Midbrain (tissue), 1 donor: ENCODE data around the gene PRRX1.

Source experiments
- DNase-seq: peaks from one replicate; lab custom pipeline; 2025; lab: John Stamatoyannopoulos, UW

Gene PRRX1

DNA sequence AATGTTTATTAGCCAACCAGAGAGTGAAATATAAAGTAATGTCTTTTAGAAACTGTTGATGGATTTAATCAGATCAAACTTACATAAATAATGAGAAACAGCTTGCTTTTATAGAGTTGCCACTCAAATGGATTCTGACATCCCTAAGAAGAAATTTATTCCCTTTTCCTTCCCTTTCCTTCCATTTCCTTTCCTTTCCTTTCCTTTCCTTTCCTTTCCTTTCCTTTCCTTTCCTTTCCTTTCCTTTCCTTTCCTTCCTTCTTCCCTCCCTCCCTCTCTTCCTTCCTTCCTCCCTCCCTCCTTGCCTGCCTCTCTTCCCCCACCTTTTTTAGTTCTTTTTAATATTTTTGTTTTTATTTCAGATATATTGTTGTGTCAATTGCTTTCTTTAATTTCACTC lies 27.3 kb downstream of the PRRX1 start:
- no peak for DNase-seq

DNA sequence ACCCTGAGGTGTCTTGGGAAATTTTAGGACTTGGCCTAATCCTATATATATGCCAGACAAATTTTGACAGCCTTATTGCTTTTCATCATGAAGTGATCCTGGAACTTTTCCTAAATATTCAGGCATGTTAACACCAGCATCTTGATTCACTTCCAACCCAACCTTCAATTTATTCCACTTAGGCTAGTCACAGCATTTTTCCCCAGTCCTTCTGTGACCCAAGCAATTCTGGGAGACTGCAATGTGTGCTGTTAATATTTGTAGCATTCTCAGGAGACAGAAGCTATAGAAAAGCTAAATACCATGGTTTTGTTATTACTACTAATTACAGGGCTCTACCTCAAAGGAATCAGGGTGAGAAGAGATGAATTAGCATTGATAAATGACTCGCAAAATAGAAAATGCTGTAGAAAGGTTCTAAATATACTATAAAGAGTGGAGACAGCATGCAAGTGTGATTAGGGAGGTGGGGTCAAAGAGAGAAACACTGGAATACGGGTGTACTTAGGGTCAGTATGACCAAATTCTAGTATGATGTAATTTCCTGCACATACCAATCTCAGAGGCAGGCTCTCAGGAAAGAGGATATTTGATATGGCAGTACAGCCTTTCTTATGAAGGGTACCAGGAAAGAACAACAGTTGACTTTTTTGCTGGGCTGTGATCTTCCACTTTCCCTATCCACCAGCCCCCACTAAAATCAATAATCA lies 29.1 kb downstream of the PRRX1 start:
- DNase-seq, result no peak

DNA sequence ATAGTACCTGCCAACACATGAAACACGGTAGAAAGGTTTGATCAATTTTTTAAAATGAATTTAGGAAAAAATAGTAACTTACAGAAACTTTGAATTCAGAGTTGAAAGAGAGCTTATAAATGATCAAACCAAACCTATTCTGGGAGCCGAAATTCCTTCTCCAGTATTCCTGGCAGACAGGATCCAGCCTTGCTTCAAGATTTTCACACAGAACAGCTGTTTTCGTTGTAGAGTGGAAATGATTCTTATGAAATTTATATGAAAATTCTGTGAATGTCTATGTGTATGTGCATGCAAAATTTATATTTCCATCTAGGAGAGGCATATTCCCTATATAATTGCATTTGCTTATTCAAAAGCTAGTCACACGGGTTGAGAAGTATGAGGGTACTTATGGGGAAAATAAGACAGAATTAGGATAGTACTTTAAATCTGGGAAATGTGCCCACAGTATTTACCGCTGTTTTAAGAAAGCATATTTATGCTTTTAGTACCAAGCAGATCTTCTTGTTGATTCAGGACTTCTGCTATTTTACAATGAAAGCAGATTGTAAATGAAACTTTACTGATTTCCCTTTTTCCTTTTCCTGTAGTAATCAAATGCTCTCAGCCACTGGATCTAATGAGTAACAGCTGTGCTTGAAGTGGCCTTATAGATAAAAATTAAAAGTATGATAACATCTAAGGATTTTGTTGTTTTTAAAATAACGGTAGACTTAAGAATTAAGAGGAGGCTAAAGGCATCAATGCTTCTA lies 30.4 kb downstream of the PRRX1 start:
- no peak for DNase-seq

DNA sequence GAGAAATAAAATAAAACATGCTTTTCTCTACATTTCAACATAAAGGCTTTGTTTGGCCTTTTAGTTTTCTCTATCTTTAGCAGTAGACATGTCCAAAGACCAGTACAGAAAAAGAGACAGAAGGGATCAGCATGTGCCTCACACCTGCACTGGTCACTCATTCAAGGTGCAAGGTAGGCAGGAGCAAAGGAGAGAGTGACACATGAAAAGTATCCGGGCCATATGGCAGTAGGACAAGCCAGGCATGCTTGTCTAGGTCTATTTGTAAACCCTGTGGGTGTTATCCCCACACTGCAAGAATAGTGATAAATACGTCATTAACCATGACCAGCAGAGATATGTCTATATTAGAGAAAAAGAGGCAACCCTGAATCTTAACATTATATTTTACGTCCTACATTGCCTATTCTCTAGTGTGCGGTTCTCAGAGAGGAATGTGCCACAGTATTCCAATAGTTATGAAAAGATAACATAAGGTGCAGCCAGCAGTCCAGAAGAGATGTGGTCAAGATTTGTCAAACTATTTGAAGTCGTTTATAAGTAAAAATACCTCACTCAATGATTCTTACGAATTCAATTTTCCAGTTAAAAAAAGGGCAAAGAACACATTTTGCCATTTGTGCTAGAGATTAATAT lies 32.1 kb downstream of the PRRX1 start:
- DNase-seq, result no peak

DNA sequence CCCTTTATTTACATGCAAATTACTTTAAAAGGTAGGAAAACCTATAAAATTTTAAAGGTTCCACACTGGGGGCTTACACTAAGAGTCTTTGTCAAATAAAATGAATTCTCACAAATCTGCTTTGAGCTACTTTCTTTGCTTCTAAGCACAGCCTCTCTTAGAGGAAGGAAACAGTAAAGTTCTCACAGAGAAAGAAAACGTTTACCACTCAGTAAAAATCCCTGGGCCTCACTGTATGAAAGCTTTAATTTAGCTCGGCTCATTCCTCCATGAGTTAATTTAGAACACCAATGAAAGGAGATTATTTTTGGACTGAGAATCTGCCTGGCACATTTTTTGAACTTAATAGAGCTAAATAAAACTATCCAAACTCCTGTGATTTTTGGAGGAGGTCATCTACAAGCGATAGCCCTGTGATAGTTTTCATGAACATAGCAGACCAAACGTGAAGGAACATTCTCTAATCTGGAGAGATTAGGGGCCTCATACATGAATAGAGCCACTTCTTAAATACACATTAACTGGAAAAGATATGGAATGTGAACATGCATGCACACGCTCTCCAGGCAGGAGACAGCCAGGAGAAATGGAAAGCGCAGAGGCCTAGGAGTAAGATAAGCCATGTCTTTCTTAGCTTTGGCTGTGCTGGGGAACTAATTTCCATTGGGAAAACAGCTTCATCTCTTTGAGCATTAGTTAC lies 32.8 kb downstream of the PRRX1 start:
- DNase-seq, result no peak

DNA sequence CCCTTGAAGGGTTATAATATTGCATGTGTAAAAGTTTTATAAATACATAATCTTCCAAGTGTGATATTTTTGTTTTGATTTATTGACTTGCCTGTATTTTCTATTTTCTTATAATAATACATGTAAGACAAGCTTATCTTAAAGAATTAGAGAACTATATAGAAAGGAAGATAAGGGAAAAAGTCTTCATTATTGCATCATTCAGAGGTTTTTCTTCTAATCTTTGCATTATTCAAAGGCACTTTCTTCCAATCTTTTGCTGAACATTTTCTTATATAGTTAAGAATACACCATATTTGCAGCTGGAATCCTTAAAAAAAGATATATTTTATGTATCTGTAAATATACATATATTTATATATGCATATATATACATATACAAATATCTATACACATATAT lies 33.4 kb downstream of the PRRX1 start:
- DNase-seq, result no peak

DNA sequence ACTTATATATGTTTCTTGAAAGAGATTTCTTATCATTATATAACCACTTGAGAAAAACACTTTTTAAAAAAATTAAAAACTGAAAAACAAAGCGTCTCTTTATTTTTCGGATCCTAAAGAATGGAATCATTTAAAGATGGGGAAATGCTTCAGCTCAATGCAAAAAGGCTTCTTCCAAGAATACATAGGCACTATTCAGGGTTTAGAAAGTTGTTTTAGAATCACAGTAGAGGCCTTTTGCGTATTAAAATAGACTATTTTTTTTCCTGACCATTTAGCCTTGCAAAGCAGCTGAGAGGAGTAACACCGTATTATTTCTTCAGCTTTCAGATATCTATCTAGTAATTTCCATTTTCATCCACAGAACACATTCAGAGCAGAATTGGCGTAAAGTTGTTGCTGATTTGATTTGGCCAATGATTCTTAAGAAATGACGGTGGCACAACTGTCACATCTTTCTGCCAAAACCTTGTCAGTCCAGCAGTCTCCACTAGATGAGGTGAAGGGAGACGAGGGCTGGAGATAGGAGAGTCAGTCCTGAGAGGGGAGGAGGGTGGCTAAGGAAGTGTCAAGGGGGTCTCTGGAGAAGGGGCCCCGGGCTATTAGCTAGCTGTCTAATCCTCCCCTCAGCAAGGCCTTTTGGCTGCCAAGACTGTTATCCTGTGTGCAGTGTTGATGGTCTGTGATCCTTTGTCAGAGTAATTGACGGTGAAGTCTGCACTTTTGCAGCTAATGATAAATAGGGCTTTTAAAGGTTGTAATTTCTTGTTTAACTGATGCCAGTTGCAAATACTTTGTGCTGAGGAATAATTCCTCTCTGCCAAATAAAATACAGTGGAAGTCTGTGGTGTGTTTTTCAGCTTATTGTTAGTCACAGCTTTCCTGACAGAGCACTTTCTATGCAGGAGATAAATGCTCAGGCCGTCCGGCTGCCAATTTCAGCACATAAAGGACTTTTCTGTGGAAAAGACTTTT lies 34.7 kb downstream of the PRRX1 start:
- DNase-seq, result peak; percentile 71

DNA sequence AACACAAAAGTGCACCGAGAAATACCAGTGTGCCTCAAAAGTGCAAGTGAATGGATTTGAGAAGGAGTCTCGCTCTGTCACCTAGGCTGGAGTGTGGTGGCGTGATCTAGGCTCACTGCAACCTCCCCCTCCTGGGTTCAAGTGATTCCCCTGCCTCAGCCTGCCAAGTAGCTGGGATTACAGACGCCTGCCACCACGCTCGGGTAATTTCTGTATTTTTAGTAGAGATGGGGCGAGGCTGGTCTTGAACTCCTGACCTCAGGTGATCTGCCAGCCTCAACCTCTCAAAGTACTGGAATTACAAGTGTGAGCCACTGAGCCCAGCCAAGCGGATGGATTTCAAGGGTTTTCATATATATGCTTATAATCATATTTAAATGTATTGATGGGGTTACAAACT lies 35.8 kb downstream of the PRRX1 start:
- DNase-seq, result no peak

DNA sequence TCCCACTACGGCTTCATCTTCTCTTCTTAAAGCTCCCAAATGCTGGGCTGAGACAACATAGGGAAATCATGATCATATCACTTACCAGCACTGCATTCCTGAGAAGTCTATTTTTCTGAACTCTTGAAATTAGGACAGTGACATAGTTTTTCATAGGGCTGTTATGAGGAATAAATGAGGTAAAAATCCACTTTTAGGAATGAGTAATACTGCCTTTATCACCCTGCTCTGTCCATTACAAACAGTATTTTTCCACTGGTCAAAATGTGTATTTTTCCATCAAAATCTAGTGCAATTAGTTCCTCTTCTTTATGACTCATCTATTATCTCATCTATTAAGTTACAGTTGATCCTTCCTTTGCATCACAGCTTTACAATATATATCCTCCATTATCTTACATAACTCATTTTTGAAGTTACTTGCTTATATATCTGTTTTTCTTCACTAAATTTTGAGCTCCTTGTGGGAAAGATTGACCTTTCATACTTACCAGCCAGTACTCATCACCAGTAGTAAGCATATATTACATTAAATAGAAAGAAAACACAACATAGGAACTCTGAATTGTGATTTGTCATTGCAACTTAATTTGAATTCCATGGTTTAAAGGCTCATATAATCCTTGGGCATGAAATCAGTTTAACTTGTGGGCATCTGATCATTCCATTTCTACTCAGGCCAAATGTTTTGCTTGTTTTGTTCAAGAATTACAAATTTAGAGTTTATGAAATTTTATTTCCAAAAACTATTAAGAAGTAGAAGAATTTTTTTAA lies 37.1 kb downstream of the PRRX1 start:
- DNase-seq, result no peak

DNA sequence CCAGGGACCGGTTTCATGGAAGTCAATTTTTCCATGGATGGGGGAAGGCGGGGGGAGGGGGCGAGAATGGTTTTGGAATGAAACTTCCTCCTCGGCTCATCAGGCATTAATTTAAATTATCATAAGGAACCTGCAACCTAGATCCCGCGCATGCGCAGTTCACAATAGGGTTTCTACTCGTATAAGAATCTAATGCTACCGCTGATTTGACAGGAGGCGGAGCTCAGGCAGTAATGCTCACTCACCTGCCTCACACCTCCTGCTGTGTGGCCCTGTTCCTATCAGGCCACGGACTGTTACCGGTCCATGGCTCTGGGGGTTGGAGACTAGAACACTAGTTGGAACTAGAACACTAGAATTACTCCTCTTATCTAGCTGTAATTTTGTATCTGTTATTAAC lies 38.0 kb downstream of the PRRX1 start:
- no peak for DNase-seq

DNA sequence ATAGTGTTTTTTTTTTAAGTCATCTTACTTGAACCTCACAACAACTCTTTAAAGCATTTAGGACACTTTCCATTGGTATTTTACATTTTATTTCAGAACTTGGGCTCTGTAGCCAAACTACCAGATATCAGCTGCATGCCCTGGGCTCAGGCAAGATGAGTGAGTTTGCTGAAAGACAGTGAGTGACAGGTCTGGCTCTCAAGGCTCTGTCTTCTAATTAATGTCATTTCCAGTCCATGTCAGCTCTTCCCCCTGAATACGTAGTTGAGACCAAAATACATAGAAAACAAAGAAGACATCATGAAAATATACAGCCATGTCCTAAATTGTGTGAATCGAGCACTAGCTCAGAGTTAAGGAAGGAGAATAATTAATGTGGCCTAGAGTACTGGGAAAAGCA lies 39.7 kb downstream of the PRRX1 start:
- DNase-seq, result no peak

DNA sequence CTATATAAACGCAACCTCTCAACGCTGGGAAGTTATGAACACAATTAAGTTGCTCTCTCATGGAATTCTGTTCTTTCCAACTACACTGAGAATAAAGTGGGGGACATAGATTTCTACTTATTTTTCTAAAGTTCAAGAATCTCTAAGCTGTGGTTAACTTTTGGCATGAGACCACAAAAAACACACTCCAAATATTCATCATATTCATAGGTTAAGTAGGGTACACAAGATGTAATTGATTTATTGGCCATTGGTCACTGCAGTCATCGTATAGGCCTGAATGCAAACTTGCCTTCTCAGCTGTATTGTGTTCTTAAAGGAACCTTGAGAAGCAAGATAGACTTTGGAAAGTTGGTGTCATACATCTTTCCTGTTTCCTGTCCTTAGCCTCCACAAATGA lies 40.3 kb downstream of the PRRX1 start:
- no peak for DNase-seq

DNA sequence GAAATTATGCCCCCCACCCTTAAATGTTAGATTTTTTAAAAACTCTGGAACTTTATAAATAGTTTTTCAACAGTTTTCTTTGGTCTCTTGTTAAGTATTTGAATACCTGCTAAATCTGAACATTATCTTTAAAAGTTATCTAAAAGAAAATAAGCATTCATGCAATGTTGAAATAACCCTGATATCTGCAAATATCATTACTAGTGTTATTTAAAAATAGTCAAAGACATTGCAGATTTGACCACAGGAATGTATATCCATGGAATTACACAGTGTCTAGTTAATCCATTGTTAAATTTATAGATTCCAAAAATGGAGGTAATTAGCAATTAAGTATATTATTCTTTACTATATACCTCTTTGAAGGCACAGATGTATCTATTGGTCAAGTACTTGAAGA lies 42.0 kb downstream of the PRRX1 start:
- no peak for DNase-seq

DNA sequence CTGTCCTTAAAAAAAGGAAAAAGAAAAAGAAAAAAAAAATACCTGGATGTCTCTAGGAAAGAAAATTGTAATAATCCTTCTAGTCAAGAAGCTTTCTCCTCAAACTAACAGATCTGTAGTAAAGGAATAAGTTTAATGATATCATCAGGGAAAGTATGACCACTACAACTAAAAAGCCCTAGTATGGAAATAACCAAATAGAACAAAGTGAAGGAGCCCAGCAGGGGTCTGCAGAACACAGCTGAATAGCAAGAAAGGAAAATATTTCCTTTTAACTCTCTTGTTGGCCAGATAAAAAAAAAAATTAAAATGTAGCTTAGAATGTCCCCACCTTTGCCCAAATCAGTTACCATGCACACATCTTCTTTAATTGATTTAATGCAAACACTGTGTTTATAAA lies 43.2 kb downstream of the PRRX1 start:
- DNase-seq, result no peak

DNA sequence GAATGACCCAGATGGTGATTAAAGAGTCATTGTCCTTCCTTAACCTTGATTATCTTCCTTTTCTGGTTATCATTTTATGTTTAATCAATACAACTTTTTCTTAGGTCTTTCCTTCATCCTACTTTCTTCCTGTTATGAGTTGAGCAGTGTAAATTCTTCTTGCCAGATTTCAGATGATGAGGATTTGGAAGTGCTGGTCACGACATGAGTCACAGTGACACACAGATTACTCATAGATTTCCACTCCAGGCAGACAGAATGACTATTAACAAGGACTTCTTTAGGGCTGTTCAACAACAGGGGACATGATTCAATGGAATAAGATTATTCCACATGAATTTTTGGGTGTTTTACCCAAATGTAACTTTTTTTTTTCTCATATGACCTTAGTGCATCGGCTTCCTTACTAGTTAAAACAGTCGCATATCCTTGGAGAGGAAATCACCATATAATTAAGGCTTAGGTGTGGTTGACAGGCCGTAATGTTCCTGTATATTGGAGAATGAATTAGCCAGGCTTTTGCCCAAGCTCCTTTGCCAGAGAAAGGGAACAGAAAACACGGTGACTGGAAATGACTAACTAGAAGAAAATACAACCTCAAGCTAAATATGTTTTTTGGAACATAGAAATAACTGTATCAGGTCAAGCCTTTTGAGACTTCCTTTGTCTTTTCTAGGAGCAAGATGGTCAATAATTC lies 44.2 kb downstream of the PRRX1 start:
- DNase-seq, result no peak

DNA sequence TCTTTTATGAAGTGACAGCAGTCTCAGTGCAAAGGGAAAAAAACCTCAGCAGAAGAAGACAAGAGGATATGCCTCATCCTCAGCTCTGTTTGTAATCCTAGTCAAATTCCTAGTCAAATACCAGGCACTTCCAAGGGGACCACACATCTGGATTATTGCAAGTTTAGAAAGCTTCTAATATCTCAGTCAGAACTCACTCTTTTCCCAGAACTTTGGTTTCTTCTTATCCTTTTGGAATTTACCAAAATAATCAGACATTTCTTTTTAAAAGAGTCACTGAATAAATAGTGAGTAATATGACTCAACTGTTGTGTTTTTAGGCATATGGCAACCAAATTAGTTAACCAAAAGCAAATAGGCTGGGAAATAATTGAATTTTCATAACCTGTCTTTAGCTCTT lies 47.8 kb downstream of the PRRX1 start:
- DNase-seq, result no peak

DNA sequence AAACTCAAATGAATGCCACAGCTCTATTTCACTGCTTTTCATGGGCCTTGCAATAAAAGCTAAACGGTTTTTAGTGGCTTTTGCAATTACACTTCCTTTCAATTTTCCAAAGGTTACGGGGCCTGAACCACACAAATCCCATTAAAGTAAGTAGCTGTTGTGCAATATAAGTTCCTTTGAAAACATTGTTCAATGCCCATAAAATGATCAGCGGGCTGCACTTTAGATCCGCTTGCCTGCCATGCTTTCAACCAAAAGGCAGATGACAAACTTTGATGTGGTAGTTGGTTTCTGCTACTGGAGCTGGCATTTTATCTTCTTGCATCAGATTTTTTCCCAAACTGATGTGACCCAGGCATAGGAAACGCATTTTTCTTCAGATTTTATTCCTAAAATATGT lies 50.2 kb downstream of the PRRX1 start:
- no peak for DNase-seq

DNA sequence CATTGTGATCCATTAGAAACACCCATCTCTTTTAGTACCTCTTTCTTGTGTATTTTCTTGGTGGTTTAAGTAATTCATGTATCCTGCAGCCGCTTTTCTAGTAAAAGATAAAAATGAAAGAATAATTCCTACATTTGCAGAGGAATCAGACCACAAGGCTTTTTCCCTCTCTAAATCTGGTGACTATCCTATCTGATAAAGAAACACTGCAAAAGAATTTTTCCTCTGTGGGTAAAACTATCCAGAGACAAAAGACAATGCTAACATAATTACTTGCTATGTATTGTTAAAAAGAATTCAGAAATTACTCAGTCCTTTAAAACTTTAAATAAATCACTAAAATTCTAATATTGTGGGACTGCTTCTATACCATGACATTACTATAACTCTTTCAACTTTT lies 51.0 kb downstream of the PRRX1 start:
- no peak for DNase-seq

DNA sequence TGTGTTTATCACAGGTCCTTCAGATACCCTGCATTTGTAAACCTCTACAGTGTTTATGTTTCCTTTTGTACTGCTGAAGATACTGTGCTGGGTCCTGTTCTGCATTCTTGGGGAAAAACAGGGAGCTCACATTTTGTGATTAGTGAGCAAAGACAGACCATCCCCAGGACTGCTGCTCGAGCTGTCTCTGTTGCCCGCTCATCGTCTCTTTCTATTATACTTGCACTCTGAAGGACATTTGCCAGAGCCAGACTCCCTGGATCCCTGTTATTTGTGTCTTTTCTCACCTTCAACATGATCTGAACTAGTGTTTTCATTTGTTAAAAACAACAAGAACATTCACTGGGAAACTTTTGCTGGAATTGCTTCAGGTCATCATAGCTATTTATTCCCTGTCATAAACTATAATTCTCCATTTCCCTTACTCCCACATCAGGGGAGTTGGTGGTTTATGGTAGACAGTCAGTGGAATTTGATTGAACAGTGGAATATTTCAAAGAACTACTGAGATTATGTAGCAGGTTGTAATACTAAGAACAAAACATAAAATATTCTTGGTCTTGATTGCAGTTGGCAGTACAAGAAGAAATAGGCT lies 53.0 kb downstream of the PRRX1 start:
- DNase-seq, result no peak

DNA sequence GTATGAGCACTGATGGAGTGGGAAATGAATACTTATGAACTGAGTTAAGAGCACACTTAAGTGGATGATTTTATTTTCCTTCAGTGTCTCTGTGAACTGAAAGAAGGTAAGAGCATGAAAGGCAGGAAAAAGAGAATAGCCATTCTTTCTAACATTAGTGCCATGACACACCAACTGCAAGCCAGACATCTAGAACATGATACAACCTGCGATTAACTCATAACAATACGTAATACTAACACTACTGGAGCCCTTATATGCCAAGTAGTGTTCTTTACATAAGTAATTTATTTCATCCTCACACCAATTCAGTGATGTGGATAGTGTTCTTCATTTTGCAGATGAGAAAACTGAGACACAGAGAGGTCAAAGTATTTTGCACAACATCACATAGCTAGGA lies 56.7 kb downstream of the PRRX1 start:
- no peak for DNase-seq
